ENCODE data around the gene PRMT7.

Gene PRMT7

GRCh38 chr16:68313116-68313515 is 2.3 kb downstream of the PRMT7 start:
- no peak for DNase-seq

- DNase-seq: no peak
Measured at GRCh38 chr16:68319185-68319908, 8.5 kb downstream of the PRMT7 start.

- DNase-seq: no peak
Measured at GRCh38 chr16:68324336-68324735, 13.5 kb downstream of the PRMT7 start.

GRCh38 chr16:68324780-68325357 is 14.1 kb downstream of the PRMT7 start:
- DNase-seq: no peak

GRCh38 chr16:68328151-68328859 is 17.5 kb downstream of the PRMT7 start:
- peak; percentile 87 for DNase-seq

- no peak for DNase-seq
Measured at GRCh38 chr16:68328860-68329390, 18.1 kb downstream of the PRMT7 start.

- DNase-seq: no peak
Measured at GRCh38 chr16:68331879-68332410, 21.1 kb downstream of the PRMT7 start.

DNA sequence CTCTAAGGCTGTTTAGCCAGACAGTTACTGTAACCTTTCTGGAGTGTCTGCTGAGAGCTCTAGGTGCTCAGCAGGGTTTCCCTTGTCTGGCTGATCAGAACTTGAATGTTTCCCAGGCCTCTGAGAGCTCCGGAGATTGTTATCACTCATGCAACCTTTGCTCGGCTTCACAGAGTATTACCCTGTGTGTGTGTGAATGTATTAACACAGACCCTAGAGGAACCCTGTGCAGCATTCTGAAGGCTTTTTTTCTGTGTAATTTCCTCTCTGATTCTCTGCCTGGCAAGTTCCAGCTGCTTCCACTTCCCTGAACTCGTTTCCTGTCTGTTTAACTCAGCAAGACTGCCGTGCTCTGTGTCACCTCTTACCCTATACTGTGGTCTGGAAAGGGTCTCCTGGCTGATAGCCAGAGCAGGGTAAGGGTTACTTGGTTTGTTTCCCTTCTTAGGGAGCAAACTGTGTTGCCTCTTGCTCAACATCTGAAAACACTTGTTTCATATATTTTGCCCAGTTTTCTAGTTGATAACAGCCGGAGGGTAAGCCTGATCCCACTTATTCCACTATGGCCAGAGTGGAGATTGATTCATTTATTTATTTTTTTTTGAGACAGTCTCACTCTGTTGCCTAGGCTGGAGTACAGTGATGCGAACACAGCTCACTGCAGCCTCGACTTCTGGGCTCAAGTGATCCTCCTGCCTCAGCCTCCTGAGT is 21.7 kb downstream of the PRMT7 start:
- no peak for DNase-seq

GRCh38 chr16:68335175-68335574 is 24.4 kb downstream of the PRMT7 start:
- no peak for DNase-seq

DNA sequence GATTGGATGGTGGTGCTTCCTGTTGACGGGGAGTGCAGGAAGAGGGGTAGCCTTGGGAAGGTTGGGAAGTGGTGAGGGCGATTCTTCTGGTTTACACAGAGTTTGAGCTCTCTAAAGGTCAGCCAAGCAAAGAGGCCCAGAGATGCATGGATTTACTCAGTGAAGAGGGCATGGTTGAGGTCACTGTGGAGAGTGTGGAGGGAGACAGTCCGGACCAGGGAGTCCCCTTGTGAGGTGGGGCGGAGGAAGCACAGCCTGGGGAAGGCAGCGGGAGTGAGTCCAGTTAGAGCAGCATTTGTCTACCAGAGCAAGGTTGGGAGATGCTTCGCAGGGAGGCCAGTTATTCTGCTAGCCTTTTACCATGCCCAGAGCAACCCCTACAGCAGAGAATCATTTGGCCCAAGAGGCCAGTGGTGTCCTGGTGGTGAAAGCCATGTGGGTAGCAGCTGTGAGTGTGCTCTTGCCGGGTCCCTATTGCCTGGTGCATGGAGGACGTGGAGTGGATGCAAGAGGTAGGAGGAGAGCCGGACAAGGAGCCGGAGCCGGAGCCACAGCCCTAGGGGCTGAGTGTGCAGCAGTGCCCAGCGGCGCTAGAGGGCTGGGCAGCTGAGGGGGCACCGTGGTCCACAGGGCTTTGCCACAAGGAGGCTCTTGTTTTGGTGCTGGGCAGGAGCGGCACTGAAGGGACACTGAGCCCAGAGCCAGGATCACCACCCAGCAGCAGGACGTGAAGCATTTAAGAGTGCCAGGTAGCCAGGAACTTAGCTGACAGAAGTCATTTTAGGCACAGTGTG is 27.7 kb downstream of the PRMT7 start:
- DNase-seq: no peak

DNA sequence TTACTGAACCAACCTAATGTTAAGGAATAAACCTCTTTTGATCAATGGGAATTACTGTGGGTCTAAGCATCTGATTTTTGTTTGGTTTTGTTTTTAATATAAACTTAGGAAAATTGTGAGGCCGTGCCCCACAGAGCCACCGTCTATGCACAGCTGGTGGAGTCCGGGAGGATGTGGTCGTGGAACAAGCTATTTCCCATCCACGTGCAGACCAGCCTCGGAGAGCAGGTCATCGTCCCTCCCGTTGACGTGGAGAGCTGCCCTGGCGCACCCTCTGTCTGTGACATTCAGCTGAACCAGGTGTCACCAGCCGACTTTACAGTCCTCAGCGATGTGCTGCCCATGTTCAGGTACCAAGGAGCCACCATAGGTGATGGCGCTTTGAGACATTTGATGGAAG is 28.4 kb downstream of the PRMT7 start:
- DNase-seq: no peak

DNA sequence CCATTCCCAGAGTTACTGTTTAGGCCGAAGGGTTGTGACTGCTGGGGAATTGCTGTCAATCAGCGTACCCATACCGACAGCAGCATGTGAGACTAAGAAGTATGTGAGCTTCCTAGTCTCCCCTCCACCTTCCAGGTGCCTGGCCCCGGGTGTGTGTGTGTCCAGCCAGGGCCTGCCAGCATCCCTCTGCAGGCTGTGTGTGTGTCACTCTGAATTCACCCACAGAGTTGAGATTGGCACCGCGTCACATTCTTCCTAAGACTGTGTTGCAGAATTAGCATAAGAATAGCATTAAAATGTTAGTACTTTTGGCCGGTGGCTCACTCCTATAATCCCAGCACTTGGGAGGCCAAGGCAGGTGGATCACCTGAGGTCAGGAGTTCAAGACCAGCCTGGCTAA is 31.8 kb downstream of the PRMT7 start:
- no peak for DNase-seq

DNA sequence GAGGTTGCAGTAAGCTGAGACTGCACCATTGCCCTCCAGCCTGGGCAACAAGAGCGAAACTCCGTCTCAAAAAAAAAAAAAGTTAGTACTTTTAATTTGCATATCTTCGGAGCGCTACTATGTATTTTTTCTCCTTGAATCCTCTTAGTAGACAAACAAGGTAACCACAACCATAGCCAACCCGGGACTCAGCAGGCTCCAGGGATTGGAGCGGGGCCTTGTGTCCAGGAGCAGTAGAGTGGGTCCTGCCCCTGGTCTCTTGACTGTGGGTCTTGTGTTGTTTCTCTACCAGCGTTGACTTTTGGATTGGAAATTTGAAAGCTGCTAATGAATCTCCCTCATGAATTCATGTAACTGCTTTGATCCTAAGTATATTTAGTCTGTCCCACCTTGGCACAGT is 32.3 kb downstream of the PRMT7 start:
- no peak for DNase-seq

DNA sequence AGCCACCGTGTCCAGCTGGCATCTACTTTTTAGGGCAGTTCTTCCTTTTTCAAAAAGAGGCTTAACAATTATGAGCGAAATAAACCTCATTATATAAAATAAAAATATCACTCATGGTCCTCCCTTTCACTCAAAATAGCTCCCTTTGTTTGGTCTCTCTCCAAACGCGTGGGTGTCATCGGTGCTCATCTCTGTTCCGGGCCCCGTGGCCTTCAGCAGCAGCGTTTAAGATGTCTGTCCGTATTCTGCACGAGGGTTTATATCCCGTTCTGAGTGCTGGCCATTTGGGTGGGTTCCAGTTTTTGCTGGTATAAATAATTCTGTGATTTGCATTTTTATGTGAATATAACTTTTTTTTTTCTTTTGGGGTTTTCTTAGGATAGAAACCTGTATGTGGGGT is 33.4 kb downstream of the PRMT7 start:
- no peak for DNase-seq

DNA sequence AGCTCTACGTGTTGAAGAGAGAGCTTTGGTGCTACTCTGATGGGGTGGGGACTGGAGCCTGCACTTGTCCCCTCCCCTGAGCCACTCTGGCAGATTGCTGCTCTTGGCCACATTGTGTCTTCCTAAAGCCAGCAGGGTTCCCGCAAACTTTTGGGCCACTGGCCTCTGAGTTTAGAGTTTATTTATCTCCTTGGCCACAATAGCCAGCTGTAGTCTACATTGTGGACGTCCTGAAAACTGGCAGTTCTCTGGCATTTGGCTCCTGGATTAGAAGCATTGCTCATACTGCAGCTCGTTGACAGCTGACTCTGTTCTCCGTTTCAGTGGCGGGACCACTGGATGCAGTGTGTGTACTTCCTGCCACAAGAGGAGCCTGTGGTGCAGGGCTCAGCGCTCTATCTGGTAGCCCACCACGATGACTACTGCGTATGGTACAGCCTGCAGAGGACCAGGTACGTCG is 34.6 kb downstream of the PRMT7 start:
- DNase-seq: no peak

GRCh38 chr16:68345958-68346635 is 35.3 kb downstream of the PRMT7 start:
- DNase-seq: no peak

DNA sequence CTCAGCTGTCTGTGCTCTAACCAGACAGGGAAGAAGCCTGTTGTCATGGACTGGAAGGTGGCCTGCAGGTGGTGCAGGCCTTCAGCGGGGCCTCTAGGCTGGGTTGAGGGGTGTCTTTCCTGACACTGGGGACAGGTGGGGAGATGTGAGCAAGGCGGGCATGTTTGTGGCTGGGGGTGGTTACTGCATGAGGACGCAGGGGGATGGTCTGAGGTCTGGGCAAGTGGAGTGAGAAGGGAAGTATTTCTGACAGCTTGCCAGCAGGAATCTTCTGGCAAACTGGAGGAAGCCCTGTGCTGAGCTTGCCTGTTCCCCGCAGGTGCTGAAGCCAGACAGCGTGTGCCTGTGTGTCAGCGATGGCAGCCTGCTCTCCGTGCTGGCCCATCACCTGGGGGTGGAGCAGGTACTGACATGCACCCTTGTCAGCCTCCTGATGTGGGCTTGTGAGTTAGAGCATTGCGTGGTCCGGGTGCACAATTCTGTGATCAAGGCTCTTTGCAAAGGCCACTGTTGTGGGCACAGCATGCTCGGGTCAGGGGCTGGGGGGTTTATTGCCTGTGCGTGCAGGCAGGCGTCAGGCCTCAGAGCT is 36.2 kb downstream of the PRMT7 start:
- DNase-seq: no peak

- no peak for DNase-seq
Measured at GRCh38 chr16:68347605-68348004, 36.8 kb downstream of the PRMT7 start.

- no peak for DNase-seq
Measured at GRCh38 chr16:68348639-68349445, 38.0 kb downstream of the PRMT7 start.

DNA sequence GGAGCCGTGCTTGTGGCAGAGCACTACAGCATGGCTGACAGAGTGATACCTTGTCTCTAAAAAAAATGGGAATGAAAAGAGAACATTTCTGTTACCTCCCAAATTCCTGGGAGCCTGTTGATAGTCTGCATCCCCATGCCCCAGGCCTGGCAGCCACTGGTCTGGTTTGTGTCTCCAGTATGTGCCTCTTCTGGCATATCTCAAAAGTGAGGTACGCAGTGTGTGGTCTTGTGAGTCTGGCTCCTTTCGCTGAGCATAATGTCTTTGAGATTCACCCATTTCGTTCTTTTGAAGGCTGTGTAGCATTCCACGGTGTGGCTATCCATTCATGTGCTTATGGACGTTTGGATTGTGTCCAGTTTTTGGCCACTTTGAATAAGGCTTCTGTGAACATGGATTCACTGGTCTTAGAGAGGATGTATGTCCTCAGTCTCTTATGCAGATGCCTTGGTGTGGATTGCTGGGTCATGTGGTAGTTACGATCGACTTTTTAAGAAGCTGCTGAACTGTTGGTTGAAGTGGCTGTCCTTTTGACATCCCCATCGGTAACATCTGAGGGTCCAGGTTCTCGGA is 39.1 kb downstream of the PRMT7 start:
- DNase-seq: no peak

All from NCI-H2171 treated with DMSO at 0.1 percent for 48 hours (cell line).